ENCODE results near the gene ROBO2.

ROBO2 gene

DNA sequence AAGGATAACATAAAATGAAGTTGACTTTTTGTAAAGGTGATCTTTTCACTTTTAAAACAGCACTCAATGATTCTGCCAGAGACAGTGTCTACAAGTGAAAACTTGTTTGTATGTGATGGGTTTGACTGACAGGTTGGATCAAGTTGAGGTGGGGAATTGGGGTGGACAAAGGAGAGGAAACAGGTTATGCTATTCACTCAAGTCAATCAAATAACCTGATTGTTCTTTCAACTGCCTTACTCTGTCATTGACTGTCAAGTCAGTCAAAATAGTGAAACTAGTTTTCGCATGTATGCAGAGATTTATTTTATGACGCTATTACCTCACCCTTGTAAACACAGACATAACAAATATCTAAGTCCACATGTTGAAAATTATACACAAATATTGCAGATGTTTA, 187.7 kb downstream of the ROBO2 start:
- H3K27ac ChIP-seq: no peak overlapping the region
- no peak for DNase-seq (ENCODE audit: low spot score)
- CTCF ChIA-PET: no interaction called here
- POLR2A ChIA-PET (ENCODE audit: low non-redundant PET): no interaction called here
- TF ChIP-seq, protein P1, sequence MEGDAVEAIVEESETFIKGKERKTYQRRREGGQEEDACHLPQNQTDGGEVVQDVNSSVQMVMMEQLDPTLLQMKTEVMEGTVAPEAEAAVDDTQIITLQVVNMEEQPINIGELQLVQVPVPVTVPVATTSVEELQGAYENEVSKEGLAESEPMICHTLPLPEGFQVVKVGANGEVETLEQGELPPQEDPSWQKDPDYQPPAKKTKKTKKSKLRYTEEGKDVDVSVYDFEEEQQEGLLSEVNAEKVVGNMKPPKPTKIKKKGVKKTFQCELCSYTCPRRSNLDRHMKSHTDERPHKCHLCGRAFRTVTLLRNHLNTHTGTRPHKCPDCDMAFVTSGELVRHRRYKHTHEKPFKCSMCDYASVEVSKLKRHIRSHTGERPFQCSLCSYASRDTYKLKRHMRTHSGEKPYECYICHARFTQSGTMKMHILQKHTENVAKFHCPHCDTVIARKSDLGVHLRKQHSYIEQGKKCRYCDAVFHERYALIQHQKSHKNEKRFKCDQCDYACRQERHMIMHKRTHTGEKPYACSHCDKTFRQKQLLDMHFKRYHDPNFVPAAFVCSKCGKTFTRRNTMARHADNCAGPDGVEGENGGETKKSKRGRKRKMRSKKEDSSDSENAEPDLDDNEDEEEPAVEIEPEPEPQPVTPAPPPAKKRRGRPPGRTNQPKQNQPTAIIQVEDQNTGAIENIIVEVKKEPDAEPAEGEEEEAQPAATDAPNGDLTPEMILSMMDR (conservative IDR thresholded peaks at IDR 0.05; ENCODE audit: low read depth): no peak

DNA sequence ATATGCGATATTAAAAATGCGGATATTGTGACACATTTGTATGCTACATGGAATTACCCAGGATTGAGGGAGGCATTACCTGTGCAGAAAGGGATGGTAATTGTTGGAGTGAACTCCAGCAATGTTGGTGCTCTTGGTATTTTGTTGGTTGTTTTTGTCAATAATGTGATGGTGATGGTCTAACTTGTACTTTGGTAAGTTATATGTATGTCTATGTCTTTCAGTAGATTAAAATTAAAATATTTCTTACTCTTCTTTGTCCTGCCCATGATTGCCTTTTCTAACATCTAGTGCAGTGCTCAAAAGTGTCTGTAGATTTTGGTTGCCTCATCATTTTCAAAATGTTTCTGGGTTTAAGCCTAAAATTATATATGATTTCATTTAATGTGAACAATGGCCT, 192.7 kb downstream of the ROBO2 start:
- TF ChIP-seq, protein P1 (conservative IDR thresholded peaks at IDR 0.05; ENCODE audit: low read depth): no peak
- H3K27ac ChIP-seq: no peak overlapping the region
- DNase-seq (ENCODE audit: low spot score): no peak
- ChIA-PET CTCF (no interaction called here), POLR2A (ENCODE audit: low non-redundant PET) (no interaction called here)

DNA sequence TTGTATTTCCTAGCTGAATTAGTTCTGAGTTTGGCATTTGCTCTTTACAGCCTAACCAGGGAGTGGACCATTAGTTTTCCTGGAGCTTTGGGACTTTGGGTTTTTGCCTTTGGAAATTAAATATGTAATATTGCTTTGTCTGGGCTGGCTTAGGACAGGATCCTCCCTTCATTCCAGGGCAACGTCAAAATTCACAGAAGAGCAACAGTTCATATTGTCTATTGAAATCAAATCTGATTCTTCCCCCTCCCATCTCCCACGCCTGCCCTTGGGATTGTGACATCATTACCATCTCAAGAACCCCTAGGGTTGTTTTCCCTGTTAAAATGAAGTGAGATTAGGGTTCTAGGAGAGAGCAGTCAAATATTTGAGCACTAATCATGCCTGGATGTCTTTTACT, 194.1 kb downstream of the ROBO2 start:
- TF ChIP-seq, protein P1 (conservative IDR thresholded peaks at IDR 0.05; ENCODE audit: low read depth): no peak
- no peak overlapping the region for H3K27ac ChIP-seq
- POLR2A ChIA-PET (ENCODE audit: low non-redundant PET): no interaction called here
- DNase-seq (ENCODE audit: low spot score): no peak
- CTCF ChIA-PET: no interaction called here

DNA sequence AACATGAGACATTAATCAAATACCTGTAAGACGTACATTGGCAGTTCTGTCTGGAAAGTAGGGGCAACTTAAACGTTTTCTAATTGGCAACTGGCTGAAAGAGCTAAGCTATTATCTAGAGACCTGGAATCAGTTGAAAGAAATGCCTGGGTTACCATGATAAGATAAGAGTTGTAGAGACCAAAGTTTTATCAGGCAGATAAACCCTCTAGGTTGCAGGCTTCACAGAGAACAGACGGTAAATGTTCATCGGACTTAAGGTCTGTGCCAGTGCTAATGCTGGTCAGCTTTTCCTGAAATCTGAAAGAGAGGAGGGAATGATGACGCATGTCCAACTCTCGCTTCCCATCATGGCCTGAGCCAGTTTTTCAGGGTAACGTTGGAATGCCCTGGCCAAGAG, 196.2 kb downstream of the ROBO2 start:
- CTCF ChIA-PET: no interaction called here

DNA sequence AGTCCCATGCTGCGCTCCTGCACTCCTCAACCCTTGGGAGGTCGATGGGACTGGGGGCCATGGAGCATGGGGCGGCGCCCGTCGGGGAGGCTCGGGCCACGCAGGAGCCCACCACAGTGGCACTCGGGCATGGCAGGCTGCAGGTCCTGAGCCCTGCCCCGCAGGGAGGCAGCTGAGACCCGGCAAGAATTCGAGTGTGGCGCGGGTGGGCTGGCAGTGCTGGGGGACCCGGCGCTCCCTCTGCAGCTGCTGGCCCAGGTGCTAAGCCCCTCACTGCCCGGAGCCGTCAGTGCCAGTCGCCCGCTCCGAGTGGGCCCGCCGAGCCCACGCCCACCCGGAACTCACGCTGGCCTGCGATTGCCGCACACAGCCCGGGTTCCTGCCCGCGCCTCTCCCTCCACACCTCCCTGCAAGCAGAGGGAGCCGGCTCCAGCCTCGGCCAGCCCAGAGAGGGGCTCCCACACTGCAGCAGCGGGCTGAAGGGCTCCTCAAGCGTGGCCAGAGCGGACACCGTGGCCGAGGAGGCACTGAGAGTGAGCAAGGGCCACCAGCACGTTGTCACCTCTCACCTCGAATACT, 200.3 kb downstream of the ROBO2 start:
- ChIA-PET CTCF (no interaction called here), POLR2A (ENCODE audit: low non-redundant PET) (no interaction called here)
- TF ChIP-seq, protein P1 (conservative IDR thresholded peaks at IDR 0.05; ENCODE audit: low read depth): no peak

More for the DNA sequence above, 196.2 kb downstream of the ROBO2 start:
- no peak for DNase-seq (ENCODE audit: low spot score)
- POLR2A ChIA-PET (ENCODE audit: low non-redundant PET): no interaction called here
- TF ChIP-seq, protein P1 (conservative IDR thresholded peaks at IDR 0.05; ENCODE audit: low read depth): no peak
- H3K27ac ChIP-seq: no peak overlapping the region

DNA sequence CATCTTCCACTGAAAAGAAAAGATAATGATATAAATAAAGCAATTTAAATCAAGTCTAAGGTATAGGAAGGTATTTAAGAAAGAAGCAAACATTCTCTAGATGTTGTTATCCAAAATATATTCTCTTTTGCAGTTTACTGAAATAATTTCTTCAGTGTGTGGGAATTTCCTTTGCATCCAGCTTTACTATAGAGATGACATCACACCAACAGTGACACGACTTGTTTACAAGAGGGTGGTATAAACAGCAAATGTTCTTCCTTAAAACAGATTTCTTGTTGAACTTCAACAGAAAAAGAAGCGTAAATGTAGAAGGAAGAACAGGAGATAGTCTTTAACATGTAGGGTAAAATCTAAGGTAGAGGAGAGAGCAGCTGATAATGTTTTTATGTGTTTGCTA, 202.5 kb downstream of the ROBO2 start:
- TF ChIP-seq, protein P1 (conservative IDR thresholded peaks at IDR 0.05; ENCODE audit: low read depth): no peak
- no peak for DNase-seq (ENCODE audit: low spot score)
- no peak overlapping the region for H3K27ac ChIP-seq
- CTCF ChIA-PET: no interaction called here
- POLR2A ChIA-PET (ENCODE audit: low non-redundant PET): no interaction called here

More for the DNA sequence above, 200.3 kb downstream of the ROBO2 start:
- DNase-seq (ENCODE audit: low spot score): no peak
- no peak overlapping the region for H3K27ac ChIP-seq

DNA sequence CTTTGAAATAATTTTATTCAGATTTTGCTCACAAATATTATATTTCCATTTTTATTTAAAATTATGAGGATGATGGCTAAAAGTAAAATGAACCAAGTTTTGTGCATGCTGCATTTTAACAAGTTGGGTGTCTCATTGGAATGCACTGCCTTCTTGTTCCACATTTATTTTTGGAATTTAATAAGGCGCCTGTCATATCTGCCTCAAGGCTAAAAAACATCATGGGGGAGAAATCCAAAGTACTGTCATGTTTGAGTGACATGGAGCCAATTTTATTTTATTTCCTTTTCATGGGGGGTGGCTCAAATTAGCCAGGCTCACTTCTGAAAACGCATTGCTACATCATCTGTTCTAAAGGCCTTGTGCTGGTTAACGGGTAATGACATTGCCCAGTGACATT, 205.1 kb downstream of the ROBO2 start:
- ChIA-PET POLR2A (ENCODE audit: low non-redundant PET) (no interaction called here), CTCF (no interaction called here)
- TF ChIP-seq, protein P1 (conservative IDR thresholded peaks at IDR 0.05; ENCODE audit: low read depth): no peak
- H3K27ac ChIP-seq: no peak overlapping the region
- DNase-seq (ENCODE audit: low spot score): no peak
